HG02970 (cell line): ENCODE measurements around the gene ZNF831.

Source experiments
- ATAC-seq: cut with Tn5 transposase; IDR thresholded peaks from one replicate; pipeline ENCODE4 v1.9.1; 2021; ENCODE audit warnings: mild to moderate bottlenecking, moderate library complexity, moderate number of reproducible peaks; ENCODE audit not compliant: unreplicated experiment, low FRiP score

The ZNF831 gene

DNA sequence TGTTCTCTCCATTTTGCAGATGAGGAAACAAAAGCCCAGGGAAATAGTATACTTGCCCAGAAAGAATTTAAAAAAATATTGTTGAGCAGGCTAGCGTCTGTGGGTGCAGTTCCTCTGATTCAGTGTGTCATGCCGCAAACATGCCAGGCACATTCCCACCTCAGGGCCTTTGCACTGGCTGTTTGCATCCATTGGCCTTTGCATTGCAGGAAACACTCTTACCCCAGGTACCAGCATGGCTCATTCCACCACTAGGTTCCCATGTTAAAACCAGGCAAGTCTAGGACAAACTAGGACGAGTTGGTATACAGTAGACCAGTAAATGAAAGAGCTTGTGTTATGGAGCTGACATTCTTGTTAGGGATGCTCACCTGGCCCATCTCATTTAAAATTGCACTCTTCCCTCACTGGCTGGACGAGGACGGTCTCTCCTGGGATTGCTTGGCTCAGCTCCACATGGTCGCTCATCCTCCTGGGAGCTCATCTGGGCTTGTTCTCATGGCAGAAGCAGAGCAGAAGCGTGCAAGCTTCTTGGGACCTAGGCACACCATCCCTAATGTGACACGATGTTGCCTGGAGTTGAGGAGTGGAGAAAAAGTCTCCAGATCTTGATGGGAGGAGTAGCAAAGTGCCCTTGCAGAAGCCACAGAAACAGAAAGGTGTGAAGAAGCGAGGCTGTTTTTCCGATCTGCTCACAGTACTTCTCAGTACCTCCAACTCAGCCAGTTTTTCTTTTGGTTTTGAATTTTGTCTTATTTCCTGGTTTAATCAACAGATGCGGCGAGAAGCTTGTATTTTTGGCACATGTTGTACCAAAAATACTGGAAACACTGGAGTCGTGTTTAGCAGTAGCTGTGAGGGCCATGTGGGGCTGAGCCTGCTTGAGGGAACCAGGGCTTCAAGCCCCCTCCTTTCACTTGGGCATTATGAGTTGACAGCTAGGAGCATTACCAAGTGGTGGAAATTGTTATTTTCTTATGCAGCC, 13.9 kb downstream of the ZNF831 start:
- no peak for ATAC-seq

DNA sequence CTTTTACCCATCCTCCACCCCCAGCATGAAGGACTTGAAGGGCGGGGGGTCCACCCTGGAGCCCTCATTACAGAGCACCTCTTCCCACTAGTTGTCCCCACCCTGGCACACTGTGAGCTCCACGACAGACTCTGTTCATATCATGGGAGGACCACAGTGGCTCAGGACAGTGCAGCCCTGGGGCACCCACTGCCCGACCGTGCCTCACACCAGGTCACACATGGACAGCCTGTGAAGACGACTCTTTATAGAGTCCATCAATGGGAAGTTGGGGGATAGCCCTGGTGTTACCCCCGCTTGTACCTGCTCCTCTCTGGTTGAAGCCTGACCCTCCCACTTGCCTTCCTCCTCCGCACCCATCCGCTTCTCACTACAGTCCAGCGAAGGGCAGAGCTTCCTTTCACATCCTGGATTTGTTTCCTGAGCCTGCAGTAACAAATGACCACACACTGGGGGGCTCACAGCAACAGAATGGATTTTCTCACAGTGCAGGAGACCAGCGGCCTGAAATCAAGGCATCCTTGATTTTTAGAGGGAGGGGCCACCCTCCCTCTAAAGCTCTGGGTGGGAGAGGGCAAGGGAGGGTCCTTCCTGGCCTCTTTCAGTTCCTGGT, 15.5 kb downstream of the ZNF831 start:
- no peak for ATAC-seq

DNA sequence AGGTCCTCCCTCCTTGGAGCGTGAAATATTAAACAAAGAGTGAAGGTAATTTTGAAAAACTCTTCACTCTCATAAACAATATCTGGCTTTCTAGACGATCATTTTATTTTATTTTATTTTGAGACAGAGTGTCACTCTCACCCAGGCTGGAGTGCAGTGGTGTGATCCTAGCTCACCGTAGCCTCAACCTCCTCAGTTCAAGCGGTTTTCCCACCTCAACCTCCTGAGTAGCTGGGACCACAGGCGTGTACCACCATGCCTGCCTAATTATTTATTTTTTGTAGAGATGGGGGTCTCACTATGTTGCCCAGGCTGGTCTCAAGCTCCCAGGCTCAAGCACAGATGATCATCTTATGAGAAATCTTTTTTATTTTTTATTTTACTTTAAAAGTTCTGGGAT, 16.4 kb downstream of the ZNF831 start:
- ATAC-seq: no peak

DNA sequence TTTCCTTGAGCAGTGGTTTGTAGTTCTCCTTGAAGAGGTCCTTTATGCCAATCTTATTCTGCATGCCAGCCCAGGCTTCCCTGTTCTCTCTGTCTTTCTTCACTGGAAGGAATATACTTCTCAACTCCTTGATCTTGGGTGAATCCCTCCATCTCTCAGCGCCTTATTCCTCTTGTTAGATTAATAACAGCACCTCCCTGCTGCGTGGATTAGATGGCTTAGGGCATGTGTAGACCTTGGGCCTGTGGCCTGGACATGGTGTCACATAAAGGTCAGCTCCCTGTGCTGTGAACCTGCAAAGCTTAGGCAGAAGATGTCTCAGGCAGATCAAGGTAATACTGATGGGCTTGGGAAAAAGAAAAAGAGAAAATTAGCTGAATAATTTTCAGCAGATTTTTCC, 18.3 kb downstream of the ZNF831 start:
- no peak for ATAC-seq

DNA sequence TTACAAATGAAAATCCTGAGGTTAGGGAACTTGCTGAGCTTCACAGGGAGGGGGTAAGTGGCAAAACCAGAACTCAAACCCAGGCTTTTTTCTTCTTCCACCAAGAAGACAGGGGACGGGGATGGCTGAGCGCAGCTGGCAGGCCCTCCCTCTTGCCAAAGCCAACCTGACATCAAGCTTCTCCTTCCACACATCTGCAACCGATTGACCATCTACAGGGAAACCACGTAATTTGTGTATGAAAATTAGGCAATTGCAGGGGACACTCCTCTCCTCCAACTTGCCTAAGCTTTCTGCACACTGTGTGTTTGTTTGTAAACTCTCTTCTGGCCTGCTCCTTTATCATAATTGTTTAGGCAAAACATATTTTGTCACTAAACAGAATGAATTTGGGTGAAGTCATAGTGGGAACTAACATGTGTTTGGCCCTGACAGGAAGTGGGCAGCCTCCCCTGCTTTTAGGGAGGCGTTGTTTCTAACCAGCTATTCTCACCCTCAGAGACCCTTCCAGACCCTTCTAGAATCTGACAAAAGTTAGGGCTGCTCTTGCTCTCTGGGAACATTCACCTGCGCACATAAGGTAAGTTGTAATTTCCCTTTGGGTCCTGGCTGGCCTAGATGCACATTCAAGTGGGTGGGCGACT, 18.9 kb downstream of the ZNF831 start:
- no peak for ATAC-seq

DNA sequence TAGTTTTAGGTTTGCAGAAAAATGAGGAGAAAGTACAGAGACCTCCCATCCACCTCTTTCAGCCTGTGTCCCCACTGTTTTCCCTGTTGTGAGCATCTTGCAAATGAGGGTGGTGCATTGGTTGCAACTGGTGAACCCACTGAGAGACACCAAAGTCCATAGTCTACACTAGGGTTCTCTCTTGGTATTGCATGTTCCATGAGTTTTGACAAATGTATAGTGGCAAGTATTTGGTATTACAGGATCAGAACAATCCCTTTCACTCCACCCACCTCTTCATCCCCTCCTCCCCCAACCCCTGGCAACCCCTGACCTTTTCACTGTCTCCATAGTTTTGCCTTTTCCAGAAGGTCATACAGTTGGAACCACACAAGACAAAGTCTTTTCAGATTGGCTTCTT, 20.1 kb downstream of the ZNF831 start:
- no peak for ATAC-seq

DNA sequence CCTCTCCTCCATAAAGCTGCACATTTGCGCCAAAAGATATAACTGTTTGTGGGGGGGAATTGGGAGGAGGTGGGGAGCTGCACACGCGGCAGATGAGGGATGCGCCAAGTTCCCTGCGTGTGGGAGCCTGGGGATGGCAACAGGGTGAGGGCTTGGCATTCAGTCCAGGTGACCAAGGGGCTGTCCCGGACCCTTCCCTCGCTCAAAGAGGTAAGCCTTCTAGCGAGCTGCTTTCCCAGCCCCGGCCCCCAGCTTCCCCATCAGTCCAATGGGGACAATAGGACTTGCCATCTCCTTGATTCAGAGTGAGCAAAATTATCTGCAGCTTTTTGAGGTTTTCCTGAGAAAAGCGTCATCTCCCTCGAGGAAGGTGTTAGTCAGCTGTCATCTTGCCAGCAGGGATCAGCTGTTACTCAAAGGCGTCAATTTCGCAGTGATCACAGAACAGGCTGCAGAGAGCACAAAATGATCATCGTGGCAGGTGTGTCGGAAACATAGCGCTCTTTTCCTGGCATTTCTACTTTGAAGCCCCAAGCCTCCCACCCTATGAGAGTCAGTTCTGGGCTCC, 21.3 kb downstream of the ZNF831 start:
- ATAC-seq: no peak

DNA sequence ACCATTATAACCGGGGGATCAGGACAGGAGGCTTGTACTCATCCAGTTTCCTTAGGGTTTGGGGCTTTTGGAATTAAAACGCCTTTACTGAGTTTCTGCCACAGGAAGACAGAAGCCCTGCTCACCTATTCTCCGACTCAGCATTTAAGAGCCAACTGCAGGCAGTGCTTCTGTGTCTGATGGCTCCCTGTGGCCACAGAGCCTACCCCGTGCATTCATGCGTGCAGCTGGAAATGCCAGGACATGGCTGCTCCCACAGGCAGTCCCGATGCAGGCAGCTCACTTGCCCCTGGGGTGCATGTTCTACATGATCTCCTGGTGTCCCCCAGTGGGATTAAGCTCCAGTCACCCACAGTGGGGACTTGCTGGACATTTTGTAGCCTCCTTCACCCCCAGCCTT, 22.2 kb downstream of the ZNF831 start:
- ATAC-seq: no peak

DNA sequence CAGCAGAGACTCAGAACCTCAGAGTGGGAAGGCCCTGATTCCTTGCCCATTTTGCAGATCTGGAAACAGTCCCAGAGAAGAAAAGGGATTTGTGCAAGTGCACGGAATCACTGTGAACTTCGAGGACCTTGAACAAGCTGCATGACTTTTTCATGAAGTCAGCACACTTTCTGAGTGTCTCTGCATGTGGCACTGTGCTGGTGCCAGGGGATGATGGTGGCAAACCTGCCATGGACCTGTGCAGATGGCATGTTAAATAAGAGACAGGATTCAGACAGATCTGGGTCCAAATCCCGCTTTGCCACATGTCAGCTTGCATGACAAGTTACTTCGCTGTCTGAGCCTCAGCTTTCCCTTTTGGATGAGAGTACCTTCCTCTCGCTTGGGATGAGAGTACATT, 26.8 kb downstream of the ZNF831 start:
- ATAC-seq: no peak

DNA sequence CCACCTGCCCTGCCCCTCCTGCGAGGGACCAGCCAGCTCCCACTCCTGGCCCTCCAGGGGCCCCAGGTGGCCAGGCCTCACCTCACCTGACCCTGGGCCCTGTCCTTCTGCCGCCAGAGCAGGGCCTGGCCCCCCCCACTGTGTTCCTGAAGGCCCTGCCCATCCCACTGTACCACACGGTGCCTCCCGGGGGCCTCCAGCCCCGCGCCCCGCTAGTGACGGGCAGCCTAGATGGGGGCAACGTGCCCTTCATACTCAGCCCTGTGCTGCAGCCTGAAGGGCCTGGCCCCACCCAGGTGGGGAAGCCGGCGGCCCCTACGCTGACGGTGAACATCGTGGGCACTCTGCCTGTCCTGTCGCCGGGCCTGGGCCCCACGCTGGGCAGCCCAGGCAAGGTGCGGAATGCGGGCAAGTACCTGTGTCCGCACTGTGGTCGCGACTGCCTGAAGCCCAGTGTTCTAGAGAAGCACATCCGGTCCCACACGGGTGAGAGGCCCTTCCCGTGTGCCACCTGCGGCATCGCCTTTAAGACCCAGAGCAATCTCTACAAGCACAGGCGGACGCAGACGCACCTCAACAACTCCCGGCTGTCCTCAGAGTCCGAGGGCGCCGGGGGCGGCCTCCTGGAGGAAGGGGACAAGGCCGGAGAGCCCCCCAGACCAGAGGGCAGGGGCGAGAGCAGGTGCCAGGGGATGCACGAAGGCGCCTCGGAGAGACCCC, 27.6 kb downstream of the ZNF831 start:
- no peak for ATAC-seq

DNA sequence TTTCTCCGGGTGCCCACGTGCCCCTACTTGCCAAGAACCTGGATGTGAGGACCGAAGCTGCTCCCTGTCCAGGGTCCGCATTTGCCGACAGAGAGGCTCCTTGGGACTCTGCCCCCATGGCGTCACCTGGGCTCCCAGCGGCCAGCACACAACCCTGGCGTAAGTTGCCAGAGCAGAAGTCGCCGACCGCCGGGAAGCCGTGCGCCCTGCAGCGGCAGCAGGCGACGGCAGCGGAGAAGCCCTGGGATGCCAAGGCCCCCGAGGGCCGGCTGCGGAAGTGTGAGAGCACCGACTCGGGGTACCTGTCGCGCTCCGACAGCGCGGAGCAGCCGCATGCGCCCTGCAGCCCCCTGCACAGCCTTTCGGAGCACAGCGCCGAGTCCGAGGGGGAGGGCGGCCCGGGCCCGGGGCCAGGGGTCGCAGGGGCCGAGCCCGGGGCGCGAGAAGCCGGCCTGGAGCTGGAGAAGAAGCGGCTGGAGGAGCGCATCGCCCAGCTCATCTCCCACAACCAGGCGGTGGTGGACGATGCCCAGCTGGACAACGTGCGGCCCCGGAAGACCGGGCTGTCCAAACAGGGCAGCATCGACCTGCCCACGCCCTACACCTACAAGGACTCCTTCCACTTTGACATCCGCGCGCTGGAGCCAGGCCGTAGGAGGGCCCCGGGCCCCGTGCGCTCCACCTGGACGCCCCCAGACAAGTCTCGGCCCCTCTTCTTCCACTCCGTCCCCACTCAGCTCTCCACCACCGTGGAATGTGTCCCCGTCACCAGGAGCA, 28.3 kb downstream of the ZNF831 start:
- no peak for ATAC-seq

DNA sequence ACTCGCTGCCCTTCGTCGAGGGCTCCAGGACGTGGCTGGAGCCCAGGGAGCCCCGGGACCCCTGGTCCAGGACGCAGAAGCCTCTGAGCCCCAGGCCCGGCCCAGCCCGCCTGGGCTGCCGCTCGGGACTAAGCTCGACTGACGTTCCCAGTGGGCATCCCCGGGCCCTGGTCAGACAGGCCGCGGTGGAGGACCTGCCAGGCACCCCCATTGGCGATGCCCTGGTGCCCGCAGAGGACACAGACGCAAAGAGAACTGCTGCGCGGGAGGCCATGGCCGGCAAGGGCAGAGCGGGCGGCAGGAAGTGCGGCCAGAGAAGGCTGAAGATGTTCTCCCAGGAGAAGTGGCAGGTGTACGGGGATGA, 28.9 kb downstream of the ZNF831 start:
- no peak for ATAC-seq

DNA sequence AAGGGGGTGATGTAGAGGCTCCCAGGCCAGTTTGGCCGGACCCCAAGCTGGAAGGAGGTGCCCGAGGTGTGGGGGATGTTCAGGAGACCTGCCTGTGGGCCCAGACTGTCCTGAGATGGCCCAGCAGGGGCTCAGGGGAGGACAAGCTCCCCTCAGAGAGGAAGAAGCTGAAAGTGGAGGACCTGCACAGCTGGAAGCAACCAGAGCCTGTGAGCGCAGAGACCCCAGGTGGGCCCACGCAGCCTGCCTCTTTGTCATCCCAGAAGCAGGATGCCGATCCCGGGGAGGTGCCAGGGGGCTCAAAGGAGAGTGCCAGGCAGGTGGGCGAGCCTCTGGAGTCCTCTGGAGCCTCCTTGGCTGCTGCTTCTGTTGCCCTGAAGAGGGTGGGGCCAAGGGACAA, 29.7 kb downstream of the ZNF831 start:
- no peak for ATAC-seq

DNA sequence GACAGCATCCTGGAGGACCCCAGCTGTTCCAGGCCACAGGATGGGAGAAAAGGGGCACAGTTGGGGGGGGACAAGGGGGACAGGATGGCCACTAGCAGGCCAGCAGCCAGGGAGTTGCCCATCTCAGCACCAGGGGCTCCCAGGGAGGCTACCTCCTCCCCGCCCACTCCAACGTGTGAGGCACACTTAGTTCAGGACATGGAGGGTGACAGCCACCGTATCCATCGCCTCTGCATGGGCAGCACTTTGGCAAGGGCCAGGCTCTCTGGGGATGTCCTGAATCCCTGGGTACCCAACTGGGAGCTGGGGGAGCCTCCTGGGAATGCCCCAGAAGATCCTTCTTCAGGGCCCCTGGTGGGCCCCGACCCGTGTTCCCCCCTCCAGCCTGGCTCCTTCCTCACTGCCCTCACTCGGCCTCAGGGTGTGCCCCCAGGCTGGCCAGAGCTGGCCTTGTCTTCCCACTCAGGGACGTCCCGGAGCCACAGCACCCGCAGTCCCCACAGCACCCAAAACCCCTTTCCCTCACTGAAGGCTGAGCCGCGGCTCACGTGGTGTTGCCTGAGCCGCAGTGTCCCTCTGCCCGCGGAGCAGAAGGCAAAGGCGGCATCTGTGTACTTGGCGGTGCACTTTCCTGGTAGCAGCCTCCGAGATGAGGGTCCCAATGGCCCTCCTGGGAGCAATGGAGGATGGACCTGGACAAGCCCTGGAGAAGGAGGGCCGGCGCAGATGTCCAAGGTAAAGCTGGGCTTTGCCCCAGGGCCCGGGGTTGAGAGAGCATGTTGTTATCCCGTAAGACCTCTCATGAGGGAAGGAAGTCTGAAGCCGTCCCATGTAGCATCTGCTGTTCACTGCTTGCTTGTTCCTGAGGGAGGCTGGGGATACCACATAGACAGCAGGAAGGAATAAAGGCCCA, 30.7 kb downstream of the ZNF831 start:
- no peak for ATAC-seq

DNA sequence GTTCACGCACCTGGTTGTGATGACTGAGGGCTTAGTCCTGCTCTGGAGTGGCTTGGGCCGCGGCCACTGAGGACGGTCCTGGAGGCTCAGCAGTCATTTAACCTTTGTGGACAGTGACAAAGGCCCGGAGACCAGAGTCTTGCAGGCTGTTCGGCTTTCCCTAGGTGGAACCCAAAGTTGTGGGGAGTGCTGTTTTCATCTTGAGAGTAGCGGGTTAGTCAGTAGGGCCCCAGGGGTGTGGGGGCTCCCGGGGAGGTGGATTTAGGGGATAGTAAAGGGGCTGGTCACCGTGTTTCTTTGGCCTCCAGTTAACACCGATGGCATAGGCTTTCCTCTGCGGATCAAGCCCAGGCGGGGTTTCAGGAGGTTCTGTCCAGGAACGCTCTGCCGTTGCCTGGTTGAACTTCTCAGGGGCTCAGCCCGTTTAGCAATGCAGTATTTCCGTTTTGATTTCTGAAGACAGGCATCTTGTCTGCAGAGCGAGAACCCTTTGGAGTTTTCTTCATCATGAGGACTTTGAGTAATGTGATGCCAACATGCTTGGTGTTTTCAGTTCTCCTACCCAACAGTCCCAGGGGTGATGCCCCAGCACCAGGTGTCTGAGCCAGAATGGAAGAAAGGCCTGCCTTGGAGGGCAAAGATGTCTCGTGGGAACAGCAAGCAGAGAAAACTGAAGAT, 31.8 kb downstream of the ZNF831 start:
- no peak for ATAC-seq

DNA sequence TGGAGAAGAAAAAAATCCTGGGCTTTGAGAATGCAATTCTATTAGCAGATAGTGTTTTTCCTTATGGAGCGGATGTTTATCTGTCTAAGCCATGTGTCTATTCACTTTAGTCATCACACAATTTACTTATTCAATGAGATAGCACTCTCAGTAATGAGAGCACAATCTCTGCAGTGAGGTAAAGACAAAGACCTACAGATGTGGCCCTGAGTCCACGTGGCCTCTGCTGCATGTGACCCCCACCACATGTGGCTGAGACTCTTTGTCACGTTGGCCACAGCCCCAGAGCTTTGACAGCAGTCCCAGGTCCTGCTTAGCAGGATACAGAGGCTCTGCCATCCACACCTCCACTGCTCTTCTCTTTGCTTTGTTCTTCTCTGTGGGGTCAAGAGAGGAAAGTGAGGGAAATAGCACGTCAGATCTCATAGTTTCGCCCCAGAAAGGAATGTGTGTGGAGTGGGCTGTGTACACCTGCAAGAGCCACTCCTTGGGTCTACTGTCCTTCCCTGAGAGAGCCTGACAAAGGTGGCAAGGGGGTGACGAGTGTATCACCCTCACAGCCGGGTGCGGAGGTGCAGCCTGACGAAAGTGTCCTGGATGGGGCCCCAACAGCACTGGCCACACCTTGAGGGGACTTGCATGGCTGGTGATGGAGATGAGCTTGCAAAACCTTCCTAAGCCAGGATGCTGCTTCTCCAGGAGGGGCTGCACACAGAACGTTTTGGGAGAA, 40.7 kb downstream of the ZNF831 start:
- no peak for ATAC-seq

DNA sequence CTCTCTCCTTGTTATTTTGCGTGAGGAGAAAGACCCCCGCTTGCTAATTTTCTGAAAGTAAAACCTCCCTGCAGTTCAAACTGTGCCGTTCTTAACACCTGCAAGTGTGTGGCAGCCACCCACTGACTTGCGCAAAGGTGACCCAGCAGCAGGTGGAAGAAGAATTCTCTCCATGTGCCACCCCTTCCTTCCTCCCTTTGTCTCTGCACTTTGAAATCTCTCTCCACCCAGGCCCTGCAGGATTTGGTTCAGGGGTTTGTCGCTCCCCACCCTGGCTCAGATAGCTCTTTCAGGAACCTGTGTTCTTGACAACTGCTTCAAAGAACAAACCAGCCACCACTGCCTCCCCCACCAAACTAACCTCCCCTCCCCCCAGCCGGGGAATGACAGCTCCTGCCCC, 41.4 kb downstream of the ZNF831 start:
- no peak for ATAC-seq

DNA sequence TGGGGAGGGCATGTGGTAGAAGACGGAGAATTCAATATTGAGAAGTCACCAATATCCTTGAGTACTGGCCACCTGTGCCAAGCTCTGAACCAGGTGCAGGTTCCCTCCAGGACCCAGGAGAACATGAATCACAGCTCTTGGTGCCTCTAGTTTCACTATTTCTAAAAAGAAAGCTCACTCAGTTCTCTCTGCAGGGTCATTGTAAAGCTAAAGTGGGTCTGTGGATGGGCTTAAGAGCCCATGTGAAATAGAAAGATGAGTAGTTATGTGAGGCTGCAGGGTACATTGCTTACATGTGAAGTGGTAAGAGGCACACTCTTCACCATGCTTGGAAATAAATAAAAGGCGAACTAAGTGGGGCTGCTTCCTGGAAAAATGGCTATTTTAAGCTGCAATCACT, 43.6 kb downstream of the ZNF831 start:
- no peak for ATAC-seq
